Smooth muscle cell (in vitro differentiated cells): ENCODE measurements around the gene PNMA8C. TPM values are rescaled to one million over a fixed set of nuclear protein-coding genes. Genes with fewer than 3 reads are reported as not detected.

Source experiments
- DNase-seq: peaks from one replicate; lab custom pipeline; 2025; ENCODE audit not compliant: unreplicated experiment; lab: John Stamatoyannopoulos, UW
- H2AFZ ChIP-seq: fragments of 200-600 bp; sonication (generic); 2 replicates; pipeline ENCODE4 v1.6.0; 2016; ENCODE audit warnings: antibody characterized with exemption, low read depth, mild to moderate bottlenecking
- H3F3A ChIP-seq: fragments of 200-600 bp; sonication (generic); 2 replicates; pipeline ENCODE4 v1.6.0; 2017; ENCODE audit warnings: antibody characterized with exemption, low read depth
- H3K27ac ChIP-seq: fragments of 200-600 bp; sonication (generic); 2 replicates; pipeline ENCODE4 v1.5.1; 2016; ENCODE audit warnings: low read depth, mild to moderate bottlenecking
- H3K27me3 ChIP-seq: fragments of 200-600 bp; sonication (generic); 2 replicates; pipeline ENCODE4 v1.6.1; 2016; ENCODE audit warnings: low read depth, mild to moderate bottlenecking
- H3K36me3 ChIP-seq: fragments of 200-600 bp; sonication (generic); 2 replicates; pipeline ENCODE4 v1.5.1; 2016; ENCODE audit warnings: low read depth
- H3K4me1 ChIP-seq: fragments of 200-600 bp; sonication (generic); 2 replicates; pipeline ENCODE4 v1.5.1; 2016; ENCODE audit warnings: low read depth
- H3K4me2 ChIP-seq: fragments of 200-600 bp; sonication (generic); 2 replicates; pipeline ENCODE4 v1.6.0; 2016; ENCODE audit warnings: mild to moderate bottlenecking
- H3K4me3 ChIP-seq: fragments of 200-600 bp; sonication (generic); 2 replicates; pipeline ENCODE4 v1.5.1; 2016; ENCODE audit warnings: mild to moderate bottlenecking
- H3K79me2 ChIP-seq: fragments of 200-600 bp; sonication (generic); 2 replicates; pipeline ENCODE4 v1.6.0; 2016; ENCODE audit warnings: low read depth, mild to moderate bottlenecking
- H3K9ac ChIP-seq: fragments of 200-600 bp; sonication (generic); 2 replicates; pipeline ENCODE4 v1.6.0; 2016; ENCODE audit warnings: low read depth
- H3K9me3 ChIP-seq: fragments of 200-600 bp; sonication (generic); replicated peaks from 2 replicates; pipeline ENCODE4 v1.5.1; 2016; ENCODE audit warnings: low read depth
- H4K20me1 ChIP-seq: fragments of 200-600 bp; sonication (generic); 2 replicates; pipeline ENCODE4 v1.6.0; 2016; ENCODE audit warnings: low read depth
- CTCF ChIP-seq: fragments of 200-600 bp; sonication (generic); IDR thresholded peaks from 2 replicates; pipeline ENCODE4 v1.5.1; 2017; ENCODE audit warnings: borderline replicate concordance, mild to moderate bottlenecking, antibody characterized with exemption; ENCODE audit not compliant: insufficient read depth, poor library complexity, severe bottlenecking
- WGBS: methylation state at CpG from one replicate; pipeline ENCODE4 v1.1.7; 2016; ENCODE audit warnings: low lambda C conversion rate; 5-methylcytosine and 5-hydroxymethylcytosine counted together
- polyA plus RNA-seq: library from polyadenylated mRNA; unstranded; fragments of >200 nt; fragmentation: Nextera tagmentation; extraction: Ambion mirVana; gene quantifications from 2 replicates; pipeline ENCODE4 v1.2.1, GENCODE V29; 2016
- total RNA-seq: library from RNA; depleted of rRNA; stranded (reverse); fragments of >200 nt; gene quantifications from 2 replicates; pipeline ENCODE4 v1.2.3, GENCODE V29; 2014

PNMA8C gene
- total and polyA plus RNA-seq, 2 experiments from 2014 or later = not detected

- peaks cover 4% of the 10 kb centered on the region for H3K4me1 ChIP-seq
- no peak overlapping the region for H3K9ac ChIP-seq
- H3K4me2 ChIP-seq = no peak overlapping the region
- no peak overlapping the region for H2AFZ ChIP-seq
- 84% methylated on average over 4 of the region's 4 CpGs for WGBS
- no peak for TF ChIP-seq CTCF
- H3F3A ChIP-seq = no peaks in the 10 kb centered on the region
- H3K36me3 ChIP-seq = no peaks in the 10 kb centered on the region
- no peak for DNase-seq
- H4K20me1 ChIP-seq = no peaks in the 10 kb centered on the region
- no peak overlapping the region for H3K4me3 ChIP-seq
- no peak overlapping the region for H3K27ac ChIP-seq
- H3K9me3 ChIP-seq = no peaks in the 10 kb centered on the region
- peaks cover 19% of the 10 kb centered on the region for H3K27me3 ChIP-seq
- no peaks in the 10 kb centered on the region for H3K79me2 ChIP-seq
These were observed 1.3 kb upstream of the PNMA8C start for GRCh38 chr19:46429999-46430398.

GRCh38 chr19:46427518-46428045 lies 1.2 kb downstream of the PNMA8C start:
- DNase-seq = no peak
- H3K4me3 ChIP-seq = no peak overlapping the region
- H3K4me1 ChIP-seq = peaks cover 4% of the 10 kb centered on the region
- no peak overlapping the region for H3K4me2 ChIP-seq
- no peaks in the 10 kb centered on the region for H3K79me2 ChIP-seq
- no peak overlapping the region for H2AFZ ChIP-seq
- no peak overlapping the region for H3K27ac ChIP-seq
- H3K9me3 ChIP-seq = no peaks in the 10 kb centered on the region
- TF ChIP-seq CTCF = no peak
- H3K36me3 ChIP-seq = no peaks in the 10 kb centered on the region
- H3K9ac ChIP-seq = no peak overlapping the region
- peaks cover 19% of the 10 kb centered on the region for H3K27me3 ChIP-seq
- H3F3A ChIP-seq = no peaks in the 10 kb centered on the region
- WGBS = 91% methylated on average over 17 of the region's 17 CpGs
- no peaks in the 10 kb centered on the region for H4K20me1 ChIP-seq

GRCh38 chr19:46426506-46427162 lies 2.1 kb downstream of the PNMA8C start:
- peak overlapping the region; percentile 48 for H3K27ac ChIP-seq
- H3K9me3 ChIP-seq = no peaks in the 10 kb centered on the region
- peak overlapping the region; percentile 49 for H3K4me3 ChIP-seq
- peak overlapping the region; percentile 93 for H2AFZ ChIP-seq
- H3K9ac ChIP-seq = peak overlapping the region; percentile 40
- WGBS = 9% methylated on average over 32 of the region's 32 CpGs
- H3K4me2 ChIP-seq = peak overlapping the region; percentile 88
- peak; percentile 56 for DNase-seq
- H3K36me3 ChIP-seq = no peaks in the 10 kb centered on the region
- no peak for TF ChIP-seq CTCF
- H4K20me1 ChIP-seq = no peaks in the 10 kb centered on the region
- H3F3A ChIP-seq = no peaks in the 10 kb centered on the region
- H3K27me3 ChIP-seq = peaks cover 19% of the 10 kb centered on the region
- H3K79me2 ChIP-seq = no peaks in the 10 kb centered on the region
- peaks cover 4% of the 10 kb centered on the region for H3K4me1 ChIP-seq
